GM13977 (cell line): ENCODE data around the gene NPAS3.

Experiments used
- DNase-seq: peaks from one replicate; pipeline ENCODE4 v3.0.0; 2012; ENCODE audit warnings: low spot score
- in situ Hi-C: fragments of 300-500 bp; cut with MboI; formaldehyde crosslinking; loops from one replicate; pipeline ENCODE4 v1.12.0; 2022; ENCODE audit warnings: low sequenced_read_pairs, low pct_unique_long_range_greater_than_20kb, mixed read lengths, inconsistent platforms; ENCODE audit not compliant: unreplicated experiment
- TF ChIP-seq, protein P1 (sequence below): IDR thresholded peaks from 2 replicates; pipeline ENCODE4 v1.5.1; 2012; ENCODE audit warnings: mild to moderate bottlenecking, control low read depth; ENCODE audit not compliant: insufficient read depth; ENCODE audit errors: extremely low read depth, missing control alignments

NPAS3 gene

DNA sequence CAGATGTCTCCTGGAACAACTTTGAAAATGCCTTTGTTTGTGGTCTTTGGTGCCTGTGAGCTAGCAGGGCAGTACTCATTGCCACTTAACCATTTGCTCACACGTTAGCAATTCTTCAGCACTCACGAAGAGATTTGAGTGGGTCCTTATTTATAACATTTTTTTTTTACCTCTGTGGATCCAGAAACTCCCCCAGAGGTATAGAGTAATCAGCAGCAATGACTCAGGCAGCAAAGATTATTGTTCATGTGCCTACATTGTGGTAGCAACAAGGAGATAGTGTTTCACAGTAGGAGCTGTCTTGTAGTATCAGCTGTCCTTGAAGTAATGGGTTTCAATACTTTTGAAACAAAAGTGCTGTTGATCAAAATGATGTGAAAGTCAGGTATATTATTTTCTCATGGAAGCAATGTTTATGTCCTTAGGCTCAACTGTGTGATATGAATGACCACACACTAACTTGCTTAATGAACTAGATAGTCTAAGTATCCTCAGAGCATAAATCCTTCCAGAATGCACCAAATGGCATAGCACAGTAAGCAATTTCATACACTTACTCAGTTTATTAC, 708.1 kb downstream of the NPAS3 start:
- TF ChIP-seq, protein P1, sequence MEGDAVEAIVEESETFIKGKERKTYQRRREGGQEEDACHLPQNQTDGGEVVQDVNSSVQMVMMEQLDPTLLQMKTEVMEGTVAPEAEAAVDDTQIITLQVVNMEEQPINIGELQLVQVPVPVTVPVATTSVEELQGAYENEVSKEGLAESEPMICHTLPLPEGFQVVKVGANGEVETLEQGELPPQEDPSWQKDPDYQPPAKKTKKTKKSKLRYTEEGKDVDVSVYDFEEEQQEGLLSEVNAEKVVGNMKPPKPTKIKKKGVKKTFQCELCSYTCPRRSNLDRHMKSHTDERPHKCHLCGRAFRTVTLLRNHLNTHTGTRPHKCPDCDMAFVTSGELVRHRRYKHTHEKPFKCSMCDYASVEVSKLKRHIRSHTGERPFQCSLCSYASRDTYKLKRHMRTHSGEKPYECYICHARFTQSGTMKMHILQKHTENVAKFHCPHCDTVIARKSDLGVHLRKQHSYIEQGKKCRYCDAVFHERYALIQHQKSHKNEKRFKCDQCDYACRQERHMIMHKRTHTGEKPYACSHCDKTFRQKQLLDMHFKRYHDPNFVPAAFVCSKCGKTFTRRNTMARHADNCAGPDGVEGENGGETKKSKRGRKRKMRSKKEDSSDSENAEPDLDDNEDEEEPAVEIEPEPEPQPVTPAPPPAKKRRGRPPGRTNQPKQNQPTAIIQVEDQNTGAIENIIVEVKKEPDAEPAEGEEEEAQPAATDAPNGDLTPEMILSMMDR = no peak
- in situ Hi-C loops = no loop called here
- no peak for DNase-seq

- in situ Hi-C loops = no loop called here
- TF ChIP-seq, protein P1 = no peak
- DNase-seq = no peak
Measured at GRCh38 chr14:33647385-33647786, 708.7 kb downstream of the NPAS3 start.

GRCh38 chr14:33650430-33650829, 711.8 kb downstream of the NPAS3 start:
- TF ChIP-seq, protein P1 = no peak
- in situ Hi-C loops = no loop called here
- no peak for DNase-seq

DNA sequence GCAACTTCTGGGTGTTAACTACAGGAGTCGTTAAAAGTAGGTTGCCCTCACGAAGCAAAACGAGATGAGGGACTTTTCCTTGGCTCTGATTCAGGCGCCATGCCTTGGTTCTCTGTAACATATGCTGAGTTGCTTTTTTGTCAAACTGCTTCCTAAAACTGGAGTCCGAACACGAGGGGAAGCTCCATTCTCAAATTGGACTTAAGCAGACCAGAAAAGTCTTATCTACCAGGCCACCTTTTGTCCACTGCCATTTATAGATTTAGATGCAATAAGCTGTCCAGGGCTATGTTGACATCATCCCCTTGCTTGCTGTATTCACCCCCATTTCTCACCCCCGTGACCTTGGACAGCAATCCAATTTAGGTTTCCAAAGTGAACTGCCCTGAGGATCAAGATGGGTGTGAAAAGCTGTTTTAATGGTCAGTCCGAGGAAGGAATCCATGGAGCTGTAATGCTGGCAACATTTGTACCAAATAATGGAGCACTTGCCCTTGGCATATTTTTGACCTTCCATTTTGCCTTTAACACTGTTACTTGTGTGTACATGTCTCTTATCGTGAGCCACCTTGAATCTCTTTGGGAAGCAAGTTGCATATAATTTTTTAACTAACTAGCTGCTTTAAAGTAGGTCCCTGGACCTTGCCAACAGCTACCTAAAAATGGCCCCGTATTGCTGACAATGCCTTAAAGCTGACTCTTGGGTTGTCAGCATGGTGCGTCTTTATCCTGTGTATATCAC, 714.1 kb downstream of the NPAS3 start:
- in situ Hi-C loops = no loop called here
- DNase-seq = no peak
- TF ChIP-seq, protein P1 = no peak

- in situ Hi-C loops = no loop called here
- TF ChIP-seq, protein P1 = no peak
- DNase-seq = no peak
Measured at GRCh38 chr14:33653308-33653695, 714.6 kb downstream of the NPAS3 start.

GRCh38 chr14:33655421-33655820, 716.7 kb downstream of the NPAS3 start:
- in situ Hi-C loops = no loop called here
- TF ChIP-seq, protein P1 = no peak
- DNase-seq = no peak
